GM19043 (cell line): Measurements from ENCODE around the gene MAPK8.

ENCODE experiments used
- ATAC-seq: cut with Tn5 transposase; IDR thresholded peaks from one replicate; pipeline ENCODE4 v1.9.1; 2021; ENCODE audit warnings: low read depth; ENCODE audit not compliant: unreplicated experiment

The MAPK8 gene

GRCh38 chr10:48469516-48470020 lies 163.1 kb downstream of the MAPK8 start:
- no peak for ATAC-seq

GRCh38 chr10:48470115-48470892 lies 163.8 kb downstream of the MAPK8 start:
- no peak for ATAC-seq

- no peak for ATAC-seq
Measured at GRCh38 chr10:48470893-48471805, 164.7 kb downstream of the MAPK8 start.

- ATAC-seq = no peak
Measured at GRCh38 chr10:48472501-48473069, 166.1 kb downstream of the MAPK8 start.

- no peak for ATAC-seq
Measured at GRCh38 chr10:48473704-48474103, 167.2 kb downstream of the MAPK8 start.

- no peak for ATAC-seq
Measured at GRCh38 chr10:48474765-48475365, 168.4 kb downstream of the MAPK8 start.

GRCh38 chr10:48475943-48476278 lies 169.4 kb downstream of the MAPK8 start:
- no peak for ATAC-seq

- no peak for ATAC-seq
Measured at GRCh38 chr10:48476279-48476982, 170.0 kb downstream of the MAPK8 start.

- ATAC-seq = no peak
Measured at GRCh38 chr10:48477141-48477540, 170.7 kb downstream of the MAPK8 start.

GRCh38 chr10:48477616-48478015 lies 171.1 kb downstream of the MAPK8 start:
- no peak for ATAC-seq

GRCh38 chr10:48478469-48478868 lies 172.0 kb downstream of the MAPK8 start:
- no peak for ATAC-seq

GRCh38 chr10:48478980-48479811 lies 172.7 kb downstream of the MAPK8 start:
- ATAC-seq = no peak

GRCh38 chr10:48480397-48481374 lies 174.2 kb downstream of the MAPK8 start:
- ATAC-seq = no peak

GRCh38 chr10:48481385-48481784 lies 174.9 kb downstream of the MAPK8 start:
- no peak for ATAC-seq

GRCh38 chr10:48482207-48482606 lies 175.7 kb downstream of the MAPK8 start:
- ATAC-seq = no peak

- no peak for ATAC-seq
Measured at GRCh38 chr10:48484911-48485310, 178.4 kb downstream of the MAPK8 start.

- no peak for ATAC-seq
Measured at GRCh38 chr10:48485711-48486110, 179.2 kb downstream of the MAPK8 start.

GRCh38 chr10:48487244-48487643 lies 180.8 kb downstream of the MAPK8 start:
- no peak for ATAC-seq
